ENCODE results near the gene THADA. TPM values are rescaled to one million over a fixed set of nuclear protein-coding genes. Genes with fewer than 3 reads are reported as not detected.
A peak's percentile ranks its signal among the peaks of the same experiment; 100 is the strongest.
"Not testable (repeated sequence)": the region's sequence is repeated elsewhere in the genome, so short reads cannot be mapped to it uniquely, and the experiment has no call there.

The THADA gene
- total RNA-seq, 1 donor from 2014 or later = 33.8 TPM

DNA sequence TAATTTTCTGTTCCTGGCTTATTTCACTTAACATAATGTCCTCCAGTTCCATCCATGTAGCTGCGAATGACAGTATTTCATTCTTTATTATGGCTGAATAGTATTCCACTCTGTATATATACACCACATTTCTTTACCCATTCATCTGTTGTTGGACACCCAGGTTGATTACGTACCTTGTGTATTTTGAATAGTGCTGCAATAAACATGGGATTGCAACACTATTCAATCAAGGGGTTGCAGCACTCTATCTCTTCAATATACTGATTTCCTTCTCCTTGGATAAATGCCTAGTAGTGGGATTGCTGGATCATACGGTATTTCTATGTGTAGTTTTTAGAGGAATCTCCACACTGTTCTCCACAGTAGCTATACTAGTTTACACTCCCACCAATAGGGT, 61.3 kb downstream of the THADA start:
- H3K4me1 Mint-ChIP-seq = peaks cover 10% of the 10 kb centered on the region
- DNase-seq (ENCODE audit: low read depth, low spot score) = no peak
- H3K36me3 Mint-ChIP-seq (ENCODE audit: low read depth) = peaks cover 28% of the 10 kb centered on the region
- H3K27ac Mint-ChIP-seq (ENCODE audit: unreplicated experiment) = no peak overlapping the region
- H3K27me3 Mint-ChIP-seq (ENCODE audit: low read depth) = no peaks in the 10 kb centered on the region
- no peak overlapping the region for H3K4me3 Mint-ChIP-seq
- peaks cover 3% of the 10 kb centered on the region for H3K9me3 Mint-ChIP-seq
- TF ChIP-seq, protein P1, sequence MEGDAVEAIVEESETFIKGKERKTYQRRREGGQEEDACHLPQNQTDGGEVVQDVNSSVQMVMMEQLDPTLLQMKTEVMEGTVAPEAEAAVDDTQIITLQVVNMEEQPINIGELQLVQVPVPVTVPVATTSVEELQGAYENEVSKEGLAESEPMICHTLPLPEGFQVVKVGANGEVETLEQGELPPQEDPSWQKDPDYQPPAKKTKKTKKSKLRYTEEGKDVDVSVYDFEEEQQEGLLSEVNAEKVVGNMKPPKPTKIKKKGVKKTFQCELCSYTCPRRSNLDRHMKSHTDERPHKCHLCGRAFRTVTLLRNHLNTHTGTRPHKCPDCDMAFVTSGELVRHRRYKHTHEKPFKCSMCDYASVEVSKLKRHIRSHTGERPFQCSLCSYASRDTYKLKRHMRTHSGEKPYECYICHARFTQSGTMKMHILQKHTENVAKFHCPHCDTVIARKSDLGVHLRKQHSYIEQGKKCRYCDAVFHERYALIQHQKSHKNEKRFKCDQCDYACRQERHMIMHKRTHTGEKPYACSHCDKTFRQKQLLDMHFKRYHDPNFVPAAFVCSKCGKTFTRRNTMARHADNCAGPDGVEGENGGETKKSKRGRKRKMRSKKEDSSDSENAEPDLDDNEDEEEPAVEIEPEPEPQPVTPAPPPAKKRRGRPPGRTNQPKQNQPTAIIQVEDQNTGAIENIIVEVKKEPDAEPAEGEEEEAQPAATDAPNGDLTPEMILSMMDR (conservative IDR thresholded peaks at IDR 0.05) = no peak

DNA sequence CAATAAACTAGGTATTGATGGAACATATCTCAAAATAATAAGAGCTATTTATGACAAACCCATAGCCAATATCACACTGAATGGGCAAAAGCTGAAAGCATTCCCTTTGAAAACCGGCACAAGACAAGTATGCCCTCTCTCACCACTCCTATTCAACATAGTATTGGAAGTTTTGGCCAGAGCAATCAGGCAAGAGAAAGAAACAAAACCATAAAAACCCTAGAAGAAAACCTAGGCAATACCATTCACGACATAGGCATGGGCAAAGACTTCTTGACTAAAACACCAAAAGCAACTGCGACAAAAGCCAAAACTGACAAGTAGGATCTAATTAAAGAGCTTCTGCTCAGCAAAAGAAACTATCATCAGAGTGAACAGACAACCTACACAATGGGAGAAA, 63.3 kb downstream of the THADA start:
- not testable (repeated sequence) for H3K9me3 Mint-ChIP-seq; H3K27ac Mint-ChIP-seq (ENCODE audit: unreplicated experiment); H3K4me3 Mint-ChIP-seq

DNA sequence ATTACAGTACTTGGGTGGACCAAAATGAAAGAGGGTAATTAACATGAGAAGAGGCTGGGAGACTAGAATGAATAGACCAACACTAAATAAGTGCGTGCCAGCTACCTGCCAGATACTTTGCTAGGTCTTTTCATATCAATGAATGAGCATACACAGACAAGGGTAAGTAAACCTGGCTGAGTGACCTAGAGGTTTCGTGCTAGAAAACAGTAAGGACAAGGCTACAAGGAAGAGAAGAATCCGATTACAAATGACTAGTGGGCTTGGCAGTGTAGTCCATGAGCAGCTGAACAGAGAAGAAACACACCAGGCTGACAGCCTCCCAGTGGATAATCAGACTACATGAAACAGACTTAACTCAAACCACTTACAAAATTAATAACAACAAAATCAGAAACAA, 64.6 kb downstream of the THADA start:
- TF ChIP-seq, protein P1 (conservative IDR thresholded peaks at IDR 0.05) = no peak
- Mint-ChIP-seq H3K36me3 (ENCODE audit: low read depth) (peaks cover 33% of the 10 kb centered on the region), H3K9me3 (peaks cover 3% of the 10 kb centered on the region), H3K27me3 (ENCODE audit: low read depth) (no peaks in the 10 kb centered on the region), H3K4me1 (no peaks in the 10 kb centered on the region), H3K4me3 (no peak overlapping the region), H3K27ac (ENCODE audit: unreplicated experiment) (no peak overlapping the region)
- DNase-seq (ENCODE audit: low read depth, low spot score) = no peak

More for the DNA sequence above, 63.3 kb downstream of the THADA start:
- H3K36me3 Mint-ChIP-seq (ENCODE audit: low read depth) = peaks cover 28% of the 10 kb centered on the region
- not testable (repeated sequence) for H3K4me1 Mint-ChIP-seq; H3K27me3 Mint-ChIP-seq (ENCODE audit: low read depth); DNase-seq (ENCODE audit: low read depth, low spot score)

DNA sequence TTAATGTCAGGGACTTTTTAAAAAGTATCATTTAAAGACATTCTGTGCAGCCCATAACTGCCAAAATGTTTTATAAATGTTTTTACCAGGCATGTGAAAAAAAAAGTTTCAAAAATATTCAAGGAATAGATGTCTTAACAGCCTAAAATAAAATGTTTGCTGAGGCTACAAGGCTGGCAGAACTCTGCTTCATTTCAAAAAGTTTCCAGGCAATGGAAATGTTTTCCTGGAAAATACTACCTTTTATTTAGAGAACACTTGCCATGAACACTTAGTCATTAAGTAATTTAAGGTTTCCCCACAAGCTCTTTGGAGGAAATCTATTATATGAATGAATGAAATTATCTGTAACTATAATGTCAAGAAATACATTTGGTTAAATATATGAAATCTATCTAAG, 68.8 kb downstream of the THADA start:
- Mint-ChIP-seq H3K4me1 (no peaks in the 10 kb centered on the region), H3K27ac (ENCODE audit: unreplicated experiment) (no peak overlapping the region), H3K27me3 (ENCODE audit: low read depth) (no peaks in the 10 kb centered on the region), H3K4me3 (no peak overlapping the region), H3K9me3 (peaks cover 3% of the 10 kb centered on the region), H3K36me3 (ENCODE audit: low read depth) (peaks cover 20% of the 10 kb centered on the region)
- TF ChIP-seq, protein P1 (conservative IDR thresholded peaks at IDR 0.05) = no peak
- DNase-seq (ENCODE audit: low read depth, low spot score) = no peak

DNA sequence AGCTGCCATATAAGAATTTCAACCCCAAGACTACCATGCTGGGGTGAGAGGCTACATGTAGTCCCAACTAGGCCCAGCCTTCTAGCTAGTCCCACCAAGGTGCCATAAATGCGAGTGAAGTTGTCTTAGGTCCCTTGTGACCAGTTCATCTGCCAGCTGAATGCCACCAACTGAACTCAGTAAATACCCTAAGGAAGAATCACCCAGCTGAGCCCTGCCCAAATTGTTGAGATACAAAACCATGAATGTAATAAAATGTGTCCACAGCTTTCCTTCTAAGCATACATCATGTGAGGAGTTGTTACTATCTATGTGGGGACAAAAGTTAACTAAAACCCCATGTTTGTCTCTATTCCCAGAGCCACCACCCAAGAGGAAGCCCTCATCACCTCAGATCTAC, 70.3 kb downstream of the THADA start:
- Mint-ChIP-seq H3K9me3 (no peaks in the 10 kb centered on the region), H3K27ac (ENCODE audit: unreplicated experiment) (no peak overlapping the region), H3K36me3 (ENCODE audit: low read depth) (peaks cover 16% of the 10 kb centered on the region), H3K4me3 (no peak overlapping the region), H3K27me3 (ENCODE audit: low read depth) (no peaks in the 10 kb centered on the region), H3K4me1 (no peaks in the 10 kb centered on the region)
- no peak for DNase-seq (ENCODE audit: low read depth, low spot score)
- TF ChIP-seq, protein P1 (conservative IDR thresholded peaks at IDR 0.05) = no peak

DNA sequence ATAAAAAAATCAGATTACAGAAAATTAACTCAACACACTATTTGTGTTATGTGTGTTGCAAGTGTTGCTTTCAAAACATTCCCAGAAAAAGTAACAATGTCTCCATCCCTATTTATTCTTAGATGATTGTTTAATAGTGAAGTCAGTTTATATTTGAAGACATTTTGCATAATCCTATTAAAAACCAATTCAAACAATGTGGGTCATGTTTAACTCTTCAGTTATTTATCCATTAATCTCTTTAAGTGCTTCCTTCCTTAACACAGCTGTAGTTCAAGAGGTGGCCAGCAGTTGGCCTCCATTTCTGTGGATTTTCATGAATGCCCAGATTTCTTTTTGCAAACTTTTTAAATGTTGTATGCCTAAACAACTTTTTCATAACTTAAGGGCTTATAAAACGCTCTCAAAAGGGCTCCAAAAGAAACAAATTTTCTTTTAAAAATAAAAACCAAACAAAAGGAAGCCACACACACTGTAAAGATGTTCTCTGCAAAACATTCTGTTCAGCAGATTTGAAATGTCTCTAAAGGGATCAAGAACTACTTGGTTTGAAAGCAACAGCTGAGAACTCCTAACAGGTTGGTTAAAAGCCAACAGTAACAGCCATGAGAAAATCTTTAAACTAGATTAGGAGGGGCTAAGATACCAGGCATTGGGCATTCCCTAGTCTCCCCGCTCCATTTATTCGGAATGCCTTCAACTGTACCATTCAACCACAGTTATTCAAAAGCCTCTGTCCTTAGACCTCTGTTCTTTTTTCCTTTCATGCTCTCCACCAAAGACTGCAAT, 71.5 kb downstream of the THADA start:
- Mint-ChIP-seq H3K36me3 (ENCODE audit: low read depth) (peaks cover 16% of the 10 kb centered on the region), H3K9me3 (no peaks in the 10 kb centered on the region), H3K27me3 (ENCODE audit: low read depth) (no peaks in the 10 kb centered on the region), H3K27ac (ENCODE audit: unreplicated experiment) (no peak overlapping the region), H3K4me1 (no peaks in the 10 kb centered on the region), H3K4me3 (no peak overlapping the region)
- TF ChIP-seq, protein P1 (conservative IDR thresholded peaks at IDR 0.05) = peak; percentile 57
- DNase-seq (ENCODE audit: low read depth, low spot score) = no peak
